ENCODE results near the gene TMEM245.

- TF ChIP-seq CTCF (conservative IDR thresholded peaks at IDR 0.05) (peak; percentile 61), ZFX (IDR thresholded peaks at IDR 0.05) (no peak)
These were observed 21.4 kb downstream of the TMEM245 start for GRCh38 chr9:109098171-109098959.

Data from C4-2B (cell line).